ENCODE data around the gene CPA5.

GRCh38 chr7:130393101-130393561 is 48.5 kb downstream of the CPA5 start:
- TF ChIP-seq EZH2 (IDR thresholded peaks at IDR 0.05; ENCODE audit: low read length, unreplicated experiment) (no peak), CTCF (conservative IDR thresholded peaks at IDR 0.05; ENCODE audit: low read depth, low read length) (no peak), EZH2phosphoT487 (IDR thresholded peaks at IDR 0.05; ENCODE audit: borderline replicate concordance, low read length) (no peak)
